Measurements from ENCODE around the gene PRRC2A.

Gene PRRC2A

GRCh38 chr6:31620586-31621319 lies at the start of gene PRRC2A:
Gene PRRC2A (plus strand): TSS chr6:31620715. CDS start chr6:31622790, 2,075 bp downstream.
- in situ Hi-C loops (cut with MboI; ENCODE audit: low sequenced_read_pairs) = no loop called here

- in situ Hi-C loops (cut with MboI; ENCODE audit: low sequenced_read_pairs) = no loop called here
These were observed 48.2 kb upstream of the PRRC2A start, which contains the start of gene LTA for GRCh38 chr6:31572041-31572911. Gene LTA (plus strand): TSS chr6:31572289. CDS start chr6:31572743, 454 bp downstream.

- in situ Hi-C loops (cut with MboI; ENCODE audit: low sequenced_read_pairs) = no loop called here
These were observed 47.0 kb upstream of the PRRC2A start for GRCh38 chr6:31573239-31574105.

GRCh38 chr6:31574106-31575061 lies 46.1 kb upstream of the PRRC2A start:
- in situ Hi-C loops (cut with MboI; ENCODE audit: low sequenced_read_pairs) = no loop called here

GRCh38 chr6:31575335-31575901 lies 45.1 kb upstream of the PRRC2A start, which contains the start of gene TNF:
Gene TNF (plus strand): TSS chr6:31575565. CDS start chr6:31575742, 177 bp downstream.
- in situ Hi-C loops (cut with MboI; ENCODE audit: low sequenced_read_pairs) = no loop called here

GRCh38 chr6:31575952-31576685 lies 44.4 kb upstream of the PRRC2A start:
- in situ Hi-C loops (cut with MboI; ENCODE audit: low sequenced_read_pairs) = no loop called here

- in situ Hi-C loops (cut with MboI; ENCODE audit: low sequenced_read_pairs) = no loop called here
These were observed 43.5 kb upstream of the PRRC2A start for GRCh38 chr6:31576897-31577578.

- in situ Hi-C loops (cut with MboI; ENCODE audit: low sequenced_read_pairs) = no loop called here
These were observed 42.9 kb upstream of the PRRC2A start for GRCh38 chr6:31577579-31577966.

- in situ Hi-C loops (cut with MboI; ENCODE audit: low sequenced_read_pairs) = no loop called here
These were observed 42.1 kb upstream of the PRRC2A start for GRCh38 chr6:31578184-31579118.

GRCh38 chr6:31579119-31579505 lies 41.4 kb upstream of the PRRC2A start:
- in situ Hi-C loops (cut with MboI; ENCODE audit: low sequenced_read_pairs) = no loop called here

- in situ Hi-C loops (cut with MboI; ENCODE audit: low sequenced_read_pairs) = no loop called here
These were observed 40.7 kb upstream of the PRRC2A start for GRCh38 chr6:31579546-31580437.

GRCh38 chr6:31580438-31580740 lies 40.1 kb upstream of the PRRC2A start:
- in situ Hi-C loops (cut with MboI; ENCODE audit: low sequenced_read_pairs) = no loop called here

GRCh38 chr6:31580807-31581433 lies 39.6 kb upstream of the PRRC2A start:
- in situ Hi-C loops (cut with MboI; ENCODE audit: low sequenced_read_pairs) = no loop called here

GRCh38 chr6:31581434-31582229 lies 38.9 kb upstream of the PRRC2A start:
- in situ Hi-C loops (cut with MboI; ENCODE audit: low sequenced_read_pairs) = no loop called here

- in situ Hi-C loops (cut with MboI; ENCODE audit: low sequenced_read_pairs) = no loop called here
These were observed 38.3 kb upstream of the PRRC2A start, which contains the start of gene LTB for GRCh38 chr6:31582230-31582643. Gene LTB (minus strand): TSS chr6:31582424. CDS start chr6:31582417, 7 bp downstream.

Data from hTERT RPE-1 (cell line).